A204.1 (cell line): ENCODE measurements around the gene MPZL3.
"Not testable (repeated sequence)": the region's sequence is repeated elsewhere in the genome, so short reads cannot be mapped to it uniquely, and the experiment has no call there.

Source experiments
- FAIRE-seq: peaks from 2 replicates; lab custom pipeline; 2012; peaks lifted over from hg19 to GRCh38; lab: Jason Lieb, UNC

Gene MPZL3

GRCh38 chr11:118212131-118212725, 39.9 kb downstream of the MPZL3 start:
- no peak for FAIRE-seq

GRCh38 chr11:118211006-118211405, 41.2 kb downstream of the MPZL3 start:
- no peak for FAIRE-seq

GRCh38 chr11:118210323-118210722, 41.8 kb downstream of the MPZL3 start:
- no peak for FAIRE-seq

GRCh38 chr11:118209033-118209432, 43.1 kb downstream of the MPZL3 start:
- no peak for FAIRE-seq

- FAIRE-seq, result no peak
Observed at GRCh38 chr11:118207079-118207478, 45.1 kb downstream of the MPZL3 start.

GRCh38 chr11:118206391-118207031, 45.7 kb downstream of the MPZL3 start:
- FAIRE-seq, result no peak

GRCh38 chr11:118205606-118206378, 46.4 kb downstream of the MPZL3 start:
- no peak for FAIRE-seq

- FAIRE-seq, result no peak
Observed at GRCh38 chr11:118202599-118203422, 49.4 kb downstream of the MPZL3 start.

- FAIRE-seq, result no peak
Observed at GRCh38 chr11:118201966-118202365, 50.2 kb downstream of the MPZL3 start.

- no peak for FAIRE-seq
Observed at GRCh38 chr11:118200901-118201680, 51.1 kb downstream of the MPZL3 start.

- FAIRE-seq, result no peak
Observed at GRCh38 chr11:118200497-118200896, 51.7 kb downstream of the MPZL3 start.

GRCh38 chr11:118199135-118199534, 53.0 kb downstream of the MPZL3 start:
- FAIRE-seq, result no peak

GRCh38 chr11:118198370-118198769, 53.8 kb downstream of the MPZL3 start:
- no peak for FAIRE-seq

GRCh38 chr11:118194835-118195627, 57.1 kb downstream of the MPZL3 start:
- FAIRE-seq, result no peak

GRCh38 chr11:118193910-118194566, 58.1 kb downstream of the MPZL3 start:
- no peak for FAIRE-seq

GRCh38 chr11:118192817-118193216, 59.3 kb downstream of the MPZL3 start:
- FAIRE-seq, result not testable (repeated sequence)

GRCh38 chr11:118190942-118191506, 61.1 kb downstream of the MPZL3 start:
- FAIRE-seq, result not testable (repeated sequence)

GRCh38 chr11:118186346-118187107, 65.6 kb downstream of the MPZL3 start:
- FAIRE-seq, result no peak
